Choroid plexus epithelial cell (primary cell): Measurements from ENCODE around the gene PSMC3IP.
A peak's percentile ranks its signal among the peaks of the same experiment; 100 is the strongest.
"Not testable (repeated sequence)": the region's sequence is repeated elsewhere in the genome, so short reads cannot be mapped to it uniquely, and the experiment has no call there.

Experiments used
- DNase-seq: peaks from one replicate; pipeline ENCODE4 v3.0.0-alpha.2; 2010; ENCODE audit warnings: low read depth
- H3K4me3 ChIP-seq: 2 replicates; pipeline ENCODE4 v1.5.1; 2011; ENCODE audit warnings: low read depth, mild to moderate bottlenecking, control low read depth, low read length, moderate library complexity
- CTCF ChIP-seq: conservative IDR thresholded peaks from 2 replicates; pipeline ENCODE4 v1.5.1; 2011; ENCODE audit warnings: low read depth, mild to moderate bottlenecking, control low read depth, inconsistent platforms, low read length, moderate library complexity

PSMC3IP gene

DNA sequence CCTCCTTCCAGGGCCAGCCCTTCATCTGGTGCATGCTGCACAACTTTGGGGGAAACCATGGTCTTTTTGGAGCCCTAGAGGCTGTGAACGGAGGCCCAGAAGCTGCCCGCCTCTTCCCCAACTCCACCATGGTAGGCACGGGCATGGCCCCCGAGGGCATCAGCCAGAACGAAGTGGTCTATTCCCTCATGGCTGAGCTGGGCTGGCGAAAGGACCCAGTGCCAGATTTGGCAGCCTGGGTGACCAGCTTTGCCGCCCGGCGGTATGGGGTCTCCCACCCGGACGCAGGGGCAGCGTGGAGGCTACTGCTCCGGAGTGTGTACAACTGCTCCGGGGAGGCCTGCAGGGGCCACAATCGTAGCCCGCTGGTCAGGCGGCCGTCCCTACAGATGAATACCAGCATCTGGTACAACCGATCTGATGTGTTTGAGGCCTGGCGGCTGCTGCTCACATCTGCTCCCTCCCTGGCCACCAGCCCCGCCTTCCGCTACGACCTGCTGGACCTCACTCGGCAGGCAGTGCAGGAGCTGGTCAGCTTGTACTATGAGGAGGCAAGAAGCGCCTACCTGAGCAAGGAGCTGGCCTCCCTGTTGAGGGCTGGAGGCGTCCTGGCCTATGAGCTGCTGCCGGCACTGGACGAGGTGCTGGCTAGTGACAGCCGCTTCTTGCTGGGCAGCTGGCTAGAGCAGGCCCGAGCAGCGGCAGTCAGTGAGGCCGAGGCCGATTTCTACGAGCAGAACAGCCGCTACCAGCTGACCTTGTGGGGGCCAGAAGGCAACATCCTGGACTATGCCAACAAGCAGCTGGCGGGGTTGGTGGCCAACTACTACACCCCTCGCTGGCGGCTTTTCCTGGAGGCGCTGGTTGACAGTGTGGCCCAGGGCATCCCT lies 34.1 kb downstream of the PSMC3IP start:
- H3K4me3 ChIP-seq = no peak overlapping the region
- no peak for DNase-seq

GRCh38 chr17:42541041-42541833 lies 36.3 kb downstream of the PSMC3IP start:
- TF ChIP-seq CTCF = no peak

More for the DNA sequence above, 34.1 kb downstream of the PSMC3IP start:
- no peak for TF ChIP-seq CTCF

DNA sequence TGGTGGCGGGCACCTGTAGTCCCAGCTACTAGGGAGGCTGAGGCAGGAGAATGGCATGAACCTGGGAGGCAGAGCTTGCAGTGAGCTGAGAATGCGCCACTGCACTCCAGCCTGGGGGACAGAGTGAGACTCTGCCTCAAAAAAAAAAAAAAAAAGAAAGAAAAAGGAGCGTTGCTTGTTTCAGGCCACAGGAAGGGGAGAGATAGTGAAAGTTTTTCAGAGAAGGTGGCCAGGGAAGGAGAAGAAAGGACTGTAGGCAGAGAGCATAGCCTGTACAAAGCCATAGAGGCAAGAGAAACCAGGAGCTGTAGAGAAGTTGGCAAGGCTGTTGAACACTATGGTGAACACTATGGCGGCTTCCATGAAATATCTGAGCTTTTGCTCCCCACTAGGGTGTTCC lies 37.0 kb downstream of the PSMC3IP start:
- not testable (repeated sequence) for H3K4me3 ChIP-seq, DNase-seq

More at GRCh38 chr17:42541041-42541833, 36.3 kb downstream of the PSMC3IP start:
- DNase-seq = no peak
- H3K4me3 ChIP-seq = no peak overlapping the region

- no peak for DNase-seq
- H3K4me3 ChIP-seq = no peak overlapping the region
- TF ChIP-seq CTCF = no peak
These were observed 39.0 kb downstream of the PSMC3IP start for GRCh38 chr17:42538482-42538881.

DNA sequence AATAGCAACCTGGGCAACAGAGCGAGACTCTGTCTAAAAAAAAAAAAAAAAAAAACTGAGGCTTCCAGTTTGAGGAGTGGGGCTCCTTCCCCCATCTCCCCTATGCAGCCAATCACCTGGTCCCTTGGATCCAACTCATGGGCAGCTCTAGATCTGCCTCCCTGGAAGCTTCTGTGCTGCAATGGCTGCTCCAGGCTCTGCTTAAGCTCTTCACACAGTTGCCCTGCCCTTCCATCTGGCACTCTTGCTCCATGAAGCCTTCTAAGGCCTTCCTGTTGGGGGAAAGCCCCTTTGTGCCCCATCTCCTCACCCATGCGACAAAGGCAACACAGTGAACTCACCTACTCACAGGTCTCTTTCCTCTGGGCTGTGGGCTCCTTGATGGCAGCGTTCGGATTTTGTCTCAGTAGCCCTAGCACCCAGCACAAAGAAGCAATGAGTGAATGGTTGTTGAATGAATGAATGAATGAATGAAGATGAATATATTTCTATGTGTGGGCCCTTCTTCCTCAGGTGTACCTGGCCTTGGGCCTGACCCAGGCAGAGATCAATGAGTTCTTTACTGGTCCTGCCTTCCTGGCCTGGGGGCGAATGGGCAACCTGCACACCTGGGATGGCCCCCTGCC lies 39.6 kb downstream of the PSMC3IP start:
- H3K4me3 ChIP-seq = no peak overlapping the region
- no peak for DNase-seq
- TF ChIP-seq CTCF = no peak

DNA sequence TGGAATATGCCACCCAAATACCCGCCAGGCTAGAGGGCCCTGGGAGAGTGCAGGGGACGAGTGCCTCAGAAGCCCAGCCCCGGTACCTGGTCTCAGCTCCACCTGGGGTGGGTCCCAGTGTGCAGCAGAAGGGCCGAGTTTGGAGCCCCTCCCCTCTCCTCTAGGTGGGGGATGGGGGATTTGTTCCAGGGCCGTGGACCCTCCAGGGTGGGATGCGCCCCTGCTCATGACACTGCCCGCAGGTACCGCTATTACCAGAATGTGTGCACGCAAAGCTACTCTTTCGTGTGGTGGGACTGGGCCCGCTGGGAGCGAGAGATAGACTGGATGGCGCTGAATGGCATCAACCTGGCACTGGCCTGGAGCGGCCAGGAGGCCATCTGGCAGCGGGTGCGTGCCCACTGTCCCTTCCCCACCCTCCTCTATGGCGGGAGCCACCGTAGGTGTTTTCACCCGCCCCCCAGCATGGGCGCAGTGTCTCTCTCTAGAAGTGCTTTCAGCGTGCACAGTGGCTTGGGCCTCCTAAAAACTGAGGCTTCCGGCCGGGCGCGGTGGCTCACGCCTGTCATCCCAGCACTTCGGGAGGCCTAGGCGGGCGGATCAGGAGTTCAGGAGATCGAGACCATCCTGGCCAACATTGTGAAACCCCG lies 40.2 kb downstream of the PSMC3IP start:
- DNase-seq = no peak
- no peak for TF ChIP-seq CTCF
- peak overlapping the region; percentile 76 for H3K4me3 ChIP-seq
